Ovary (tissue), 9 donors: ENCODE data around the gene SPO11. TPM values are rescaled to one million over a fixed set of nuclear protein-coding genes. Genes with fewer than 3 reads are reported as not detected.

ENCODE experiments used
- DNase-seq, 5 donors: peaks; one replicate each; pipeline ENCODE4 v3.0.0-alpha.2; 2019 to 2020
- H3K27ac ChIP-seq, 2 donors: fragments of 200-600 bp; one replicate each; pipeline versions ENCODE4 v1.5.1 to v1.8.0; 2019 to 2022
- H3K27me3 ChIP-seq: fragments of 200-600 bp; one replicate; pipeline ENCODE4 v1.8.0; 2022
- H3K36me3 ChIP-seq: fragments of 200-600 bp; sonication (generic); one replicate; pipeline ENCODE4 v1.5.1; 2019
- H3K4me1 ChIP-seq: one replicate; pipeline ENCODE4 v1.8.1; 2013; ENCODE audit warnings: mild to moderate bottlenecking, moderate library complexity; ENCODE audit not compliant: insufficient read depth
- H3K4me3 ChIP-seq: fragments of 200-600 bp; sonication (generic); one replicate; pipeline ENCODE4 v1.5.1; 2017
- H3K9me3 ChIP-seq, 2 donors: fragments of 200-600 bp in 1 of 2; sonication (generic) in 1 of 2; one replicate each; pipeline versions ENCODE4 v1.5.1 to v1.8.1; 2013 to 2019; ENCODE audit warnings: mild to moderate bottlenecking in 1 of 2, moderate library complexity in 1 of 2
- EP300 ChIP-seq: sonication (generic); formaldehyde crosslinking; IDR thresholded peaks from one replicate; pipeline ENCODE4 v1.6.1; 2017; ENCODE audit warnings: antibody characterized with exemption
- POLR2A ChIP-seq: fragments of 450-650 bp; IDR thresholded peaks from one replicate; pipeline ENCODE4 v1.6.1; 2017; ENCODE audit warnings: antibody characterized with exemption, mild to moderate bottlenecking, moderate library complexity
- WGBS, 3 donors: extraction: QIAGEN DNeasy Blood & Tissue Kit in 1 of 3; methylation state at CpG; one replicate each; pipeline versions ENCODE4 v1.1.5 to v1.1.7; 2013 to 2017; 5-methylcytosine and 5-hydroxymethylcytosine counted together
- intact Hi-C, 4 donors: fragments of 100-400 bp; cut with DNase I; formaldehyde crosslinking; loops; one replicate each; pipeline versions ENCODE4 v1.11.0 to v1.15.1; 2022 to 2023
- polyA plus RNA-seq, 2 donors: library from polyadenylated mRNA; stranded (reverse); fragments of 200-250 nt in 1 of 2; fragments of 350-450 nt in 1 of 2; fragmentation: Illumina TruSeq in 1 of 2; extraction: RNeasy Lipid Tissue Mini Kit (QIAGEN cat#74804) in 1 of 2; gene quantifications; one replicate each; pipeline ENCODE4 v1.2.3, GENCODE V29; 2013 to 2014
- total RNA-seq, 7 donors: library from RNA; depleted of rRNA in 2 of 7; stranded (reverse); fragments of >200 nt in 2 of 7; fragmentation: NEBNext Ultra II Directional in 3 of 7; extraction: Animal tissue kit (Norgen Biotek cat#: 25700) in 3 of 7; gene quantifications; one replicate each; pipeline versions ENCODE4 v1.1.0 to v1.2.4, GENCODE V29; 2016 to 2023
- TF ChIP-seq, protein P1 (sequence below), 3 donors: fragments of 450-650 bp in 2 of 3; fragments of 200-600 bp in 1 of 3; IDR thresholded peaks; one replicate each; pipeline versions ENCODE4 v1.5.1 to v1.8.0; 2016 to 2022; ENCODE audit warnings: antibody characterized with exemption in 3 of 3, mild to moderate bottlenecking in 1 of 3
- donor health status: DM: no; HTN: no; CAD: no; lungs with moderate emphysema.
- donor health status: DM: no; HTN: no; CAD: no.
- donor health status: Bipolar disorder and iron deficiency.
- donor health status: DM: yes; HTN: yes; CAD: no.
- donor health status: DM: no; HTN: no; CAD: no.
- donor health status: DM: yes; HTN: yes; CAD: no.

SPO11 gene
- total and polyA plus RNA-seq, 9 donors = not detected

DNA sequence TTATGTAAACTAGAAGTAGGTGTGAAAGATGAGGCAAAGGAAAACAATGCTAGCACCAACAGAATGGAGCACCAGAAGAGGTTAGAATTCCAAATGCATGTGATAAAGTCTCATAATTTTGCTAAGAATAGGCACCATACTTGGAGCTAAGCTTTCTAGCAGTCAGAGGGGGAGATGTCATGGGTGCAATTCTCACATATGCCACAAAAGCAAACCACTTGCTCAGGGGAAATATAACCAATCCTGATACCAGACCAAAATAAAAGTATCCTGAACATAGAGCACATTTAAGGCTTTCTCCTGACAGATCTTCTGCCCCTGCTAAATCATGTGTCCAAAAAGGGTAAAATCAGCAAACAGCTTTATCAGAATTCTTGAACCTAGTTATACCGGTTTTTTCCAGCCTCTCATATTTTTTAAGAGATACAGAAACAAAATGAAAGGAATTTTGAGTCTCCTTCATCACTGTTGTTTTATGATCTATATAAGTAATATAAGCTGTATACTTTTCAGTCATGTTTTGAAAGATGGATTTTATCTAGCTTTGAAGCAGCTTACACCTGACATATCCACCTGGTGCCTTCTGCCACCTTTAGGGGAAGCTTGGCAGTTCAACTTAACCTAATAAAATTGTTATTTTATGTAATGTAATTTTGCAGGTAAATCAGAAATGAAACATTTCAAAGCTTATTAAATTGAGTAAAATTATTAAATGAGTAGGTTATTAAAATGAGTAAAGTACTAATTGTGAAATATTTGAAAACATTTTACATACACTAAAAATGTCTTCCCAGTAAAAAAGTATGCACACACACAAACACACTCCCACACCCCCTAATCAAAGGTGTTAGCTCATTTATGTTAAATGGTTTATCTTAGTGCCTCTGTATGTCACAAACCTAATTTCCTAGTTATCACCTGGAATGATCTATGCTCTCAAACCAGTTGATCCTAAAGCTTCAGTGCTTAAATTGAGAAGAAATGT, 2.8 kb downstream of the SPO11 start:
- Histone ChIP-seq H3K27me3 (no peaks in the 10 kb centered on the region), H3K36me3 (no peaks in the 10 kb centered on the region)

DNA sequence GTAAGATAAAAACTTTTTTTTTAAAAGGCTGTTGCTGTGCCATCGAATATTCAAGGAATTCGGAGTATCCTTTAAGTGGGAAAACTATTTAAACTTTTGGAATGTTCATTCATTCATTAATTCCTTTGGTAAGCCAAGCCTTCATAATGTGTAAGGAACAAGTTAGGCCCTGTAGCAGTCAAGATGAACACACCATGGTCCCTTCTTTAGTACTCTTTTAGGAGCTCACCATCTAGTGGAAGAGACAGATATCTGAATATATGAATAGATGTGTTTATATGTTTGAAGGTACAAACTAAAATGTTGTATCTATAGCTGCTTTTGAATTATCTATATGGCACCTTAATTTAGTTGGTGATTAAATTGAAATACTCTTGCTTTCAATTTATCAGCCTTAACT, 5.8 kb downstream of the SPO11 start:
- Histone ChIP-seq H3K4me1 (no peaks in the 10 kb centered on the region), H3K4me3 (no peak overlapping the region), H3K27me3 (no peaks in the 10 kb centered on the region), H3K36me3 (no peaks in the 10 kb centered on the region), H3K9me3 (no peaks in the 10 kb centered on the region), H3K27ac (no peak overlapping the region)
- intact Hi-C loops = no loop called here
- DNase-seq = no peak
- 41 to 57% (median 43%) methylated on average over 2 of the region's 2 CpGs for WGBS, 3 donors
- TF ChIP-seq POLR2A (no peak), EP300 (no peak)
- TF ChIP-seq, protein P1, sequence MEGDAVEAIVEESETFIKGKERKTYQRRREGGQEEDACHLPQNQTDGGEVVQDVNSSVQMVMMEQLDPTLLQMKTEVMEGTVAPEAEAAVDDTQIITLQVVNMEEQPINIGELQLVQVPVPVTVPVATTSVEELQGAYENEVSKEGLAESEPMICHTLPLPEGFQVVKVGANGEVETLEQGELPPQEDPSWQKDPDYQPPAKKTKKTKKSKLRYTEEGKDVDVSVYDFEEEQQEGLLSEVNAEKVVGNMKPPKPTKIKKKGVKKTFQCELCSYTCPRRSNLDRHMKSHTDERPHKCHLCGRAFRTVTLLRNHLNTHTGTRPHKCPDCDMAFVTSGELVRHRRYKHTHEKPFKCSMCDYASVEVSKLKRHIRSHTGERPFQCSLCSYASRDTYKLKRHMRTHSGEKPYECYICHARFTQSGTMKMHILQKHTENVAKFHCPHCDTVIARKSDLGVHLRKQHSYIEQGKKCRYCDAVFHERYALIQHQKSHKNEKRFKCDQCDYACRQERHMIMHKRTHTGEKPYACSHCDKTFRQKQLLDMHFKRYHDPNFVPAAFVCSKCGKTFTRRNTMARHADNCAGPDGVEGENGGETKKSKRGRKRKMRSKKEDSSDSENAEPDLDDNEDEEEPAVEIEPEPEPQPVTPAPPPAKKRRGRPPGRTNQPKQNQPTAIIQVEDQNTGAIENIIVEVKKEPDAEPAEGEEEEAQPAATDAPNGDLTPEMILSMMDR (IDR thresholded peaks at IDR 0.05) = no peak

More for the DNA sequence above, 2.8 kb downstream of the SPO11 start:
- TF ChIP-seq, protein P1 (IDR thresholded peaks at IDR 0.05) = no peak
- TF ChIP-seq POLR2A (no peak), EP300 (no peak)
- Histone ChIP-seq H3K9me3 (no peaks in the 10 kb centered on the region), H3K27ac (no peak overlapping the region), H3K4me3 (no peak overlapping the region), H3K4me1 (no peaks in the 10 kb centered on the region)
- 21 to 32% (median 23%) methylated on average over 1 of the region's 1 CpG for WGBS, 3 donors
- intact Hi-C loops = no loop called here
- DNase-seq = no peak

DNA sequence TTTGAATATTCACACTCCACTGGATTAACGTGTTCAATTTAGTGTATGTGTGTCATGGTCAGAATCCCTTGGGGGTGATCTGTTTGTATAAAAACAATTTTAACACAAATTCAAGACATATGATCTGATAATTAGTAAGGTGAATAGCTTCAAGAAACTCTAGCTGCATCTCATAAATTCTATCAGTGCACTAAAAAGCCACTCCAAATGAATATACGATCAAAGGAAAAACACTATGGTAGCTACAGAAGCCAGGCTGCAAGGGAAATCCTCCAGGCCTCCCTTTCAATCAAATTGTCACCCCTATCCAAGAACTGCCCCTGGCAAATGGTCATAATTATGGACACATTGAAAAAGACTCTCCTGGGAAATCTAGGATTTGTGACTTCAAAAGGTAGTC, 12.1 kb downstream of the SPO11 start:
- no peaks in the 10 kb centered on the region for H3K27me3 ChIP-seq
- DNase-seq = no peak
- TF ChIP-seq, protein P1 (IDR thresholded peaks at IDR 0.05) = no peak
- no peak for TF ChIP-seq EP300
- TF ChIP-seq POLR2A = no peak
- no peaks in the 10 kb centered on the region for H3K4me1 ChIP-seq
- H3K27ac ChIP-seq = no peak overlapping the region
- no peaks in the 10 kb centered on the region for H3K9me3 ChIP-seq
- H3K4me3 ChIP-seq = no peak overlapping the region
- H3K36me3 ChIP-seq = no peaks in the 10 kb centered on the region
- WGBS, 3 donors = 56 to 75% (median 59%) methylated on average over 2 of the region's 2 CpGs
- intact Hi-C loops = loop anchor here in 1 of 4 donors (10.0 kb wide), 1 partner anchor 787 kb away; no protein-coding TSS in a partner anchor

DNA sequence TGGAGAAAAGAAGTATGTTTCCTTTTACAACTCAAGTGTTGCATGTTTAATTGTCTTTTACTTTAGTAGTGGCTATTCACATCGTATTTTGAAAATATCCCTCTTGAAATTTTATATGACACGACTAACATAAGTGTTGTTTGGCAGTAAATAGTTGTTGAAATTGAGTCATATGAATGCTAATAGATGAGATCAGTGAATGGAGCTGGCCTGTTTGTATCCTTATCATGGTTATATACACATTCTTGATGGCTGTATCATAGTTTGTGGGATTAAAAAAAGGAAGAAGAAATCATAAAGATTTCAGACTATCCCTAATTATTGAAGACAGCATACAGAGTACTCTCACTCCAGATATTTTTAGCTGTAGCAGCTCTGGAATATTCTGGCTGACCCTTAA, 13.2 kb downstream of the SPO11 start:
- Histone ChIP-seq H3K4me1 (no peaks in the 10 kb centered on the region), H3K4me3 (no peak overlapping the region), H3K36me3 (no peaks in the 10 kb centered on the region), H3K27ac (no peak overlapping the region), H3K9me3 (no peaks in the 10 kb centered on the region), H3K27me3 (no peaks in the 10 kb centered on the region)
- intact Hi-C loops = loop anchor here in 1 of 4 donors (10.0 kb wide), 1 partner anchor 788 kb away; no protein-coding TSS in a partner anchor
- no peak for DNase-seq
- WGBS, 3 donors = 37 to 53% (median 52%) methylated on average over 2 of the region's 2 CpGs
- TF ChIP-seq, protein P1 (IDR thresholded peaks at IDR 0.05) = no peak
